Endometrial microvascular endothelial cells (primary cell): ENCODE results near the gene HTATIP2. TPM values are rescaled to one million over a fixed set of nuclear protein-coding genes. Genes with fewer than 3 reads are reported as not detected.
"Not testable (repeated sequence)": the region's sequence is repeated elsewhere in the genome, so short reads cannot be mapped to it uniquely, and the experiment has no call there.

Source experiments
- in situ Hi-C: cut with HindIII; loops from 2 replicates; pipeline ENCODE4 v1.10.0; 2017; ENCODE audit warnings: low sequenced_read_pairs, low pct_unique_long_range_greater_than_20kb; ENCODE audit errors: inconsistent ontology term
- total RNA-seq: library from RNA; depleted of rRNA; stranded (reverse); fragments of >200 nt; gene quantifications from one replicate; pipeline ENCODE4 v1.2.3, GENCODE V29; 2015; ENCODE audit errors: inconsistent ontology term

HTATIP2 gene
- total RNA-seq, 1 donor from 2014 or later: 122 TPM

DNA sequence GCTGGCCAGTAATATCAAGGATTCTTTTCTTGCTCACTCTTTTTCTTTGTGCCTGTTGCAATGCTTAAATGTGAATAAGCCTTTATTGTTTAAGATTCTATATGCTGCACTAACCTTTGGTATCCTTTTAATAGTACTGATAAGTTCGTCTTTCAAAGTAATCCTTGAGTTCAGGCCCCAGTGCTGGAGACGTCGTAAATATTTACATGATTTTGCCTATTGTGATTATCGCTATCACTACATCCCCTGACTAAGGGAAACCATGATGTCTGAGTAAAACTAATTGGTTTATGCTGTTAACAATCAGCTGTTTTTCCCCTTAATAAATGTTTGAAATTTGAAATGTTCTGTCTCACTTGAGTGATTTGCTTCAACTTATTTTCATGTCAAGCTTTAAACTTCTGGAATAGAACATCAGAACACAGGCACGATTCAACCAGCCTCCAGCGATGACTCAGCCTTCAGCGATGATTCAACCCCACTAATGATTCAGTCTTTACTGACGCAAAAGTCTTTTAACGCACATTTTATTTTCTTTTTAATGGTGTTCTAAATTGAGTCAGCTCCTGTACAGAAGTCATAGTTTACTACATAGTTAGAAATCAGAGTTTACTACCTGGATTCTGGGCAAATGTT, 3.9 kb downstream of the HTATIP2 start:
- in situ Hi-C loops: no loop called here

- in situ Hi-C loops: no loop called here
Measured at GRCh38 chr11:20368438-20368837, 4.9 kb downstream of the HTATIP2 start.

DNA sequence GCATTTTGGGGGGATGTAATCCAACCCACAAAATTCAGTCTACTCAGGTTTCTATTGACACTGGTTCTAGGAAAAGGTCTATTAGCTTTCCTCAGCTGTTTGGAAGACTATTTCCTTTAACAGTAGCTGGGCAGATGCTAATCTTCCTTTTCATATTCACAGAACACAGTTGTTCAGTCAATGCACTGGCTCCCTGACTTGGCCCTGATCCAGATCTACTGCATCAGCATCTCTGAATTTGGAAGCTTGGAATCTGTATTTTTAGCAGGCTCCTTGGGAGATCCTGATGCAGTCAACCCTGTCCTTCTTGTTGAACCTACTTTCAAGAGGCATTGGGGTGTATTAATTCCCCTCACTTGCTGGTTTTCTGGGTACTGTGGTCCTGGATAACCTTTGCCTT, 6.3 kb downstream of the HTATIP2 start:
- in situ Hi-C loops: no loop called here

DNA sequence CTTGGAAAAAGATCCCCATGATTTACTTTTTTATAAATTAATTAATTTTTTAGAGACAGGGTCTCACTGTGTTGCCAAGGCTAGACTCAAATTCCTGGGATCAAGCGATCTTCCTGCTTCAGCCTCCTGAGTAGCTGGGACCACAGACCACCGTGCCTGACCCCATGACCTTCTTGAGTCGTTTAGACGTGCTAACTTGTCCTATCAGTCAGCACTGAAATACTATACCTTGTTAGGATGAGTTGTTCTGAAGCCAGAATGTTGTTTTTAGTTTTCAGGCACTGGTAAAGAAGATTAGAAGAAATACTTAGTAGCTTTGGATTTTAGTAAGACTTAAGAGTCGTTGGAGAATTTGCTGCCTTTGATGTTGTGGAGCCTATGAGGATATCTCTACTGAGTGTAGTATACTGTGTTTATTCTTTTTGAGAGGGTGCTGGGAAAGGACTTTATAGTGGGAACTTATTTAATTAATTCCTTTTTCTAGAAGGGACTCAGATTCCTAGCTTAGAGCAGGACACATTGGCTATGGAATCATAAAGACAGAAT, 8.6 kb downstream of the HTATIP2 start:
- in situ Hi-C loops: no loop called here

DNA sequence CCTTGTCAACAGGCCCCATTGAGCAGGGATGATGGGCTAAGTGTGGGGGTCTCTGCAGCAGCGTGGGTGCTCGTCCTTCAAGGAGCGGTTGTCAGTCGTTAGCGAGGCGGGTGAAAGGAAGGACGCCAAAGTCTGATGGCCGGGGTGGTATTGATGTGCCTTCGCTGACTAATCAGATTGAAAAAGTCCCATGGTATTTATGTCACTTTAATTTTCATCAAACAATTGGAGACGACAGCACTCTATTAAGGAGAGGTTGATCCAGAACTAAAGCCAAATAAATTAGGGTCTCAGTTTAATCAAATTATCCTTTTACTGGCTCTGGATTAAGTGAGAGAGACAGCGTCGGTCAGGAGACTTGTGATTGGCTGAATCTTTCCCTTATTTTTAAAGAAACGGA, 9.6 kb downstream of the HTATIP2 start:
- in situ Hi-C loops: no loop called here

- in situ Hi-C loops: no loop called here
Measured at GRCh38 chr11:20373568-20374209, 10.2 kb downstream of the HTATIP2 start.

DNA sequence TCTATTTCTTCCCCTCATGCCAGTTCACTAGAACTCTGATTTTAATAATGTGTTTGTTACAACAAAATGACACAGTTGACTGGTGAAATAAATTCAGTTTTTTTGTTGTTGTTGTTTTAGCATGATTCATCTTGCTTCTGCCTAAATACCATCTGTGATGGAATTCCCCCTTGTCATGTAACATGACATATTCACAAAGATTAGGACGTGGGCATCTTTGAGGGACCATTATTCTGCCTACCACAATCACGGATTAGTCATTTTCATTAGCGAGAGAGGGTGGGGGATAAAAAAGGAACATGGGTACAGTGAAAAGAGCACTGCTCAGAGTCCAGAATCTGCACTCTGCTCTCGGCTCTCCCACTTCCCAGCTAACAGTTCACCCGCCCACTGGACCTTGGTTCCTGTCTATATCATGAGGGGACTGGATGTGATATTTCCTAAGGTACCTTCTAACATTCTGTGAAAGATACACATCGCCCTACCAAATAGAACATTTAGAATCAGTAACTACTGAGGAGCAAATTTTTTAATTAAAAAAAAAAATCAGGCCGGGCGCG, 11.3 kb downstream of the HTATIP2 start:
- in situ Hi-C loops: no loop called here

DNA sequence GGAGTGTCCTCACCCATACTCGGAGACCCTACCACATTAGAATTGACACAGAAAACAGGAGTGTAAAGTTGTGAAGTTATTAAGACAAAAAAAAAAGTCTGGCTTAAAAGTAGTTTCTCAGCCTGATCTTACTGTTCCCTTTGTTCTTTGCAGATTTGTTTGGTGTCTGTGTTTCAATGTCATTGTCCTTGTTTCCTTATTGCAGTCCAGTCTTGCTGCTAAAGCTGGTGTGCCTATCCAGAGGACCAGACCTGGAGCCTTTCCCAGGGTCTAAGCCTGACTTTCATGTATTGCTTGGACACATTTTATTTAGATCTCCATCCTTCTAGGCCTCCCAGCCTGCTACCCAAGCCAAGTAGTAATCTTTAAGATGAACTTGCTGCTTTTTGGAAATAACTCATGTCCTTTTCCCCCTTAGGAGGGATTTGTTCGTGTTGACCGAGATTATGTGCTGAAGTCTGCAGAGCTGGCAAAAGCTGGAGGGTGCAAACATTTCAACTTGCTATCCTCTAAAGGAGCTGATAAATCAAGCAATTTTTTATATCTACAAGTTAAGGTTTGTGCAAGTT, 12.7 kb downstream of the HTATIP2 start:
- in situ Hi-C loops: no loop called here

GRCh38 chr11:20385996-20386395, 22.5 kb downstream of the HTATIP2 start:
- in situ Hi-C loops: not testable (repeated sequence)

- in situ Hi-C loops: no loop called here
Measured at GRCh38 chr11:20387261-20388095, 24.0 kb downstream of the HTATIP2 start, which contains the start of gene PRMT3. PRMT3 (plus strand) TSS chr11:20387716; CDS start chr11:20387747, 31 bp downstream.

DNA sequence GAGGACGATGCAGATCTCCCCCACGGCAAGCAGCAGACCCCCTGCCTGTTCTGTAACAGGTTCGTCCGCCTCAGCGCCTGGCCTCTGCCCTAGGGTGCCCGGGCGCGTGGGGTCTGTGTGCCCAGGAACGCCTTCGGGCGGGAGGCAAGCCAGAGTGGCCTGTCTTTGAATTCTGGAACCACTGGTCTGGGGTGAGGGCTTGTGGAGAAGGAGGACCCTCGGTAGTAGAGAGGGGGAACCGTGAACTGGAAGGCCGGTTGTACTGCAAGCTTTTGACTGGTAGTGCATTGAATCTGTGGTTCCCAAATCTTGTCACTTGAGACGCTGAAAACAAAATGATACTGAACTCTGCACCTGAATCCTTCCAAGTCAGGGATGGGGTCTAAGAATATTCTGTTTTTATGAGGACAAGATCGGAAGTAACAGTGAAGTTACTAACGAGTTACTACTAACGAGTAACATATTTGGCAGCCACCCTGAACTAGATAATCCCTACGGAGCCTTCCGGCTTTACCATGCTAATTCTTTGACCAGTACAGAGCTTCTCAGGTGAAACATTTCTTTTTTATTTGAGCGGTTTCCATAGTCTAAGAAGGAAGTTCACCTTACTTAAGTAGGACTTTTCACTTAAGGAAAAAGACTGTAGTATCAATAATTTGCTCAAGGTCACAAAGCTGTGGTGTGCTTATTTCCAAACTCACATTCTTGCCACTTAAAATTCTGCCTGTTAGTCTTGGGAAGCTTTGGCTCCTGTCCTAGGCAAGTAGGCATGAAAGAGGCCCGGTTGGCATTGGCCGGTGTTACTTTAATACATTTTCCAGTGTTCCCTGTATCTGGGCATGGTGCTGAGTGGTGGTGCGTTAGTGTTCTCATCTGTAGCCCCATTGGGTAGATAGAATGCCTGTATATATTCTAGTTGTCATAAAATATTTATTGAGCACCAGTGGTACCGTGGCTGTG, 24.9 kb downstream of the HTATIP2 start:
- in situ Hi-C loops: no loop called here

GRCh38 chr11:20397281-20397680, 33.8 kb downstream of the HTATIP2 start:
- in situ Hi-C loops: no loop called here

DNA sequence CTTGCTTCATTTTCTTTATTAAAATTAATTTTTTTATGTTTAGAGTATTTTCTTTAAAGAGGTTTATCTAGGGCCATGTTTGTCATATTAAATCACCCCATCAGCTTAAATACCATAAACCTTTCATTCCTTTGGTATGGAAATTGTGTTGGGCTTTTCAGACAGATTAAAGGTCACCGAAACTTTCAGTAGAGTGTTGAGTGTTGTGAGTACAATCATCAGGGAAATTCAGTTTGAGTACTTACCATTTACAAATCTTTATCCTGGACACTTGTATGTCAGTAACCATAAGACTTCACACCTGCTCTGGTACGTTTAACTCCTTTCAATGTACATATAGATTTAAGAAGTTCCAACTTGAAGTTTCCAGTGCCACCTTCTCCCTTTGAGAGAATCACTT, 36.0 kb downstream of the HTATIP2 start:
- in situ Hi-C loops: no loop called here

DNA sequence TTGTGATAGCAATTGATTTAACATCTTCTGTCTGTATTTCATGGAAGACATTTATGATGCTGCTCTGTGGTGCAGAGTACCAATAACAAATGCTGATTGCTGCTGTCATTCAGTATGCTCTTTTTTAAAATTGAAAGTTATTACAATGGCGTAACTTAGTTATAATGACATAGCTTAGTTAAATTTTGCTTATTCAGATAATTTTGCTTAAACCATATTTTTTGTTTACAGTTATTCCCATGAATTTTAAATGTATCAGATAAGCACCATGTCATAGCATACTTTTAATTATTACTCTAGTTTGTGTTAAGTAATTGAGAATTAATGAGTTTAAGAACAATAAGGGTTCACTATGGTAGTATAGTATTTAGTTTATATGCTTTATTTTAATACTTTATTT, 39.5 kb downstream of the HTATIP2 start:
- in situ Hi-C loops: no loop called here

- in situ Hi-C loops: no loop called here
Measured at GRCh38 chr11:20406484-20406883, 43.0 kb downstream of the HTATIP2 start.

- in situ Hi-C loops: no loop called here
Measured at GRCh38 chr11:20407344-20407743, 43.8 kb downstream of the HTATIP2 start.

- in situ Hi-C loops: no loop called here
Measured at GRCh38 chr11:20415432-20415831, 51.9 kb downstream of the HTATIP2 start.

DNA sequence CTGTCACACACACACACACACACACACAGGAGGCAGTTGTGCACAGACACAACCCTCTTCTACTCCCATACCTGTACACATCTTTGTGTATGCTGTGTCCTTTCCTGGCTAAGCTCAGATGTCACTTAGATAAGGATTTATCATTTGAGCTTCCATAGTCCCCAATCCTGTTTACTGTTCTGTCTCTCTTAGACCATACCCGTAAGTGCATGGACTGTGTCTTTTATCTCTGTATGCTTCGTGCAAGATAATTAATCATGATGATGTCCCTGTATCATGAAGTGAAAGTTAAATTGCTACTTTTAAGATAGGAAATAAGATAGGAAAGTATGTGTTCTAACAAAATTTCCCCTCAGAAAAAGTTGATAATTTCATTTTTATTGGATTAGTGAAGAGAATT, 54.3 kb downstream of the HTATIP2 start:
- in situ Hi-C loops: no loop called here
